DMS53 (cell line): ENCODE data around the gene MX2.
A peak's percentile ranks its signal among the peaks of the same experiment; 100 is the strongest.
"Not testable (repeated sequence)": the region's sequence is repeated elsewhere in the genome, so short reads cannot be mapped to it uniquely, and the experiment has no call there.

Experiments used
- DNase-seq: peaks from one replicate; lab custom pipeline; 2025; lab: John Stamatoyannopoulos, UW

The MX2 gene

GRCh38 chr21:41338455-41338854 is 23.4 kb upstream of the MX2 start:
- no peak for DNase-seq

GRCh38 chr21:41342035-41342434 is 19.8 kb upstream of the MX2 start:
- DNase-seq = no peak

DNA sequence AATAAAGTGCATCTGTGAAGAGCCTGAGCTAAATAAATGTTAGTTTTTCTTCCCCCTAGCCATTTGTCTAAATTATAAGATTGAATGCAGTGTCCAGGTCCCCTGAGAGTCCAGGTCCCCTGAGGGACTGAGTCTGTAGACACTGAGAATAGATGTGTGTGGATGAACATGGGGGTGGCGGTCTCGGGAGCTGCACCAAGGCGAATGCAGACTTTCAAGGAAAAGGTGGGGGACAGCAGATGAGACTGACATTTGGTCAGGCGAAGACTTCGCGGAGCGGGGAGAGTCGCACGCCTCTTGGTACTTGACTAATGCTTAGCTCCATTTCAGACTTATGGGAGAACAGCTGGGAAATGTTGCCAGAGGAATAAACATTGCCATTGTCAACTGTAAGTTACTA is 17.7 kb upstream of the MX2 start:
- no peak for DNase-seq

DNA sequence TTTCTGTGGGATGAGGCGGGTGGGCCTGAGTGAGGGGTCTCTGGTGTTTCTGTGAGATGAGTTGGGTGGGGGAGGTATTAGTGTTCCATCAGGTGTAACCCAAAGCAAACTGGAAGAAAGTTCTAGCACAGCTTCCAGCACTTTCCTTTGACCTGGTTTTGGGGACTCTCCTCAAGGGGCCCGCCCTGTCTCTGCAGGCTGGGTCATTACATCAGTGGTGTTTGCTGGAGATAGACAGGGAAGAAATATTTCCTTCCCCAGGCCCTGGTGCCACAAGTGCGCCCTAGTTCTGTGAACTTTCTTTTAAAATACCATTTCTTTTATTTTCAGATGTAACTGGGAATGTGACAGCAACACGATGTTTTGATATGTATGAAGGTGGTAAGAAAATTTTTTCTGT is 16.5 kb upstream of the MX2 start:
- no peak for DNase-seq

GRCh38 chr21:41345934-41346685 is 15.7 kb upstream of the MX2 start:
- no peak for DNase-seq

- no peak for DNase-seq
Observed at GRCh38 chr21:41346758-41347157, 15.1 kb upstream of the MX2 start.

DNA sequence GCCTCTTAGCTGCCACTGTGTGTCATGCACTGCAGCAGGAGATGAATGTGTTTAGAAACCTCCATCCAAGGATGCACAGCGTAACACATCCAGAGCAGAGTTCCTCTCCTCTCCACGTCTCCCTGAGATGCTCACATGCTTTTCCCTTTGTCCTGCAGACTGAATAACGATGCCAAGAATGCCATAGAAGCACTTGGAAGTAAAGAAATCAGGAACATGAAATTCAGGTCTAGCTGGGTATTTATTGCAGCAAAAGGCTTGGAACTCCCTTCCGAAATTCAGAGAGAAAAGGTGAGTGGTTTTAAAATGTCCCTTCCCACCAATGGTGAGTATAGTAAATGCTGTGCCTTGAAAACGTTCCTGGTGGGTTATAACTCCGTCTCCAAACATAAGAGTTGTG is 13.4 kb upstream of the MX2 start:
- no peak for DNase-seq

DNA sequence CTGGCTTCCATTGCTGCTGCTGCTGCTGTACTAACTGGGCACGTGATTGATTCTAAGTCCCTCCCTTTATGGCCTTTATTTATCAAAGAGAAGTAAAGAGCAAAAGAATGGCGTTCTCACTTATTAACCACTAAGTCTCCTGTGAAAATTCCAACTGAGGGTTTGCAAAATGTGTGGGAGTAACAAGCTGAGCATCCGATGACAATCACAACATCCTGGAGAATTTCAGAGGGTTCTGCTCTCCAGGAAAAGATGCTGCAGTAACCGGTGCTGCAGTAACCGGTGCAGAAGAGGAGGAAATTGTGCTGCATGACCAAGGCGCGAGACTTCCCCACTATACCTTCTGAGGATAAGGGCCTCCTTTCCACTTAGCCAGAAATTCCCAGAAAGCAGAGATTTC is 12.7 kb upstream of the MX2 start:
- no peak for DNase-seq

GRCh38 chr21:41349619-41350390 is 12.0 kb upstream of the MX2 start:
- no peak for DNase-seq

DNA sequence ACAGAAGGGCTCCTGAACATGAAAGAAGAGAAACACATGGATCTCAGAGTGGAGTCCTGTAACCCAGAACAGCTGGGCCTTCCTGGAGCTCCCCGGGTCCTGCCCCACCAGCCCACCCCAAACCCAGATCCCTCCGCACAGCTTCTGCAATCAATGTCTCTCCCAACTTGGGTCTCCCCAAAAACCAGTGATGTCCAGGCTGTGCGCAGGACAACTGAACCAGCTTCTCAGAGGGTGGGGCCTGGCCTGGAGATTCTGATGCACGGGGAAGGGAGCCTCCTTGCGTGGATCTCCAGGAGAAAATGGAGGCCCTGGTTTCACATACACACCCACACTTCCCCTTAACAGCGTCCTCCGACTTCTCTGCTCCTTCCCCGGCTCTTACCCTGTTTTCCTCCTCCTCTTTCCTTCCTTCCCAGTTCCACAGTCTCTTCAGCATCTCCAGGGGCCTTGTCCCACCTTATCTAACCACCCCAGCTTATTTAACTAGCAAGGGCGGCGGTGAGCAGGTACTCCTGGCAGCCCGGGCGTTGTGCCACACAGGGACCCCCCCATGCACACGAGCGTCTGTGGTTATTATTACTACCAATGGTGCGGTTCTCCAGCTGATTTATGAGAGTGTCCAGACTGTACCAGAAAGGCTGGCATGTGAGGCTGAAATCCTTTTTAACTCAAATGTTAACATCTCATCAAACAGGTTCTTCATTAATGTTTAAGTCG is 11.2 kb upstream of the MX2 start:
- no peak for DNase-seq

DNA sequence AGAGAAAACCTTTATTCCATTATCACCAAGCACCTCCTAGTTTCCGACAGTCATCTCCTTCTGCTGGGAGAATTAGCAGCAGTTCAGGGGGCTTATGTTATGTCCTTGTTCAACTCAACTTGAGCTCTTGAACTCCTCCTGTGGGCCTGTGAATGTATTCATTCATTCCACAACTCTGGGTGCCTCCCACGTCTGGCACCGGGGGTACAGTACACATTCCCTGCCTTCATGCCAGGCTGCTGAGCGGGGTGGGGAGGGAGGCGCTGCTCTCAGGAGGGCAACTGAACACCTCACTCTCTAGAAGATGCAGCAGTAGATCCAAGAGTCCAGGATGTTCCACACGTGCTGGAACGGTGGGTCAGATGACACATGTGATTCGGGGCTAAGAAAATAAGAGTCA is 4.3 kb upstream of the MX2 start:
- no peak for DNase-seq

- DNase-seq = no peak
Observed at GRCh38 chr21:41358193-41359166, 3.3 kb upstream of the MX2 start.

- no peak for DNase-seq
Observed at GRCh38 chr21:41359286-41359685, 2.5 kb upstream of the MX2 start.

DNA sequence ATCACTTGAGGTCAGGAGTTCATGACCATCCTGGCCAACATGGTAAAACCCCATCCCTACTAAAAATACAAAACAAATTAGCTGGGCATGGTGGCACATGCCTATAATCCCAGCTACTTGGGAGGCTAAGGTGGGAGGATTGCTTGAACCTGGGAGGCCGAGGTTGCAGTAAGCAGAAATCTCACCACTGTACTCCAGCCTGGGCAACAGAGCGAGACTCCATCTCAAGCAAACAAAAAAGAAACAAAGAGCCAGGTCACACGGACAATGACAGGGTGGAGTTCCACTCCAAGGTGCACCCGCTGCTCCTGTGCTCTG is 2.1 kb upstream of the MX2 start:
- DNase-seq = not testable (repeated sequence)

DNA sequence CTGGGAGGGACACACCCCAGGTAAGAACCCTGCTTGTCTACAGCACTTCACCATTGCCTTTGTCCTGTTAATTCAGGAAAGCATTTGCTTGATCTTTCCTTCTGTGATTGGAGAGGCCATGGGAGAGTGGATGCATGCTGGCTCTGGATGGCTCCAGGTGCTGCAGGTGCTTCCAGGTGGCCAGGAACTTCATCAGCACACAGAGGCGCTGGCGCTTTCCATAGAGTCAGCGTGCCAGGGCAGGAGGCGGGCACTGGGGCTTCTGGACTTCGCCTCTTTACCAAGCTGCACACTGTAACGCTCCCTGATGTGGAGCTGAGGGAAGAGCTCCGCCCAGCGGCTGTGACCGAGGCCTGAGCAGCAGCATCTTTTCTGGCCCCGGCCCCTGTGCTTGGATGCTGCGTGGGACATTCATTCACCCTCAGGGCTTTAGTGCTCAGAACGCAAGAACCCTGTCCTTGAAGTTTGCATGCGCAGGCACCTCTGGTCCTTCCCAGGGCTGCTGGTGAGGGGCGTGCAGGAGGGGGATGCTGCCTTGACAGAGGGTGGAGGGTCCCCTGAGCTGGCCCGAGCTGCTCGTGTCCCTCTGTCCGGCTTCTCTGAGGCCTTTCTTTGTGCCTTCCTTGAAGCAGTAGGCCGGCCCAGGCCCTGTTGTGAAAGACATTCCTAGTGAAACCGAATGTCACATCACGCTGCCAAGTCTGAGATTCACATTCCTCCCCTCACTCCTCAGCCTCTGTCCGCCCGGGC is 1.6 kb upstream of the MX2 start:
- peak; percentile 92 for DNase-seq

- DNase-seq = peak; percentile 39
Observed at GRCh38 chr21:41361053-41361785, 608 bp upstream of the MX2 start.

GRCh38 chr21:41362605-41363369 is 960 bp downstream of the MX2 start:
- no peak for DNase-seq

DNA sequence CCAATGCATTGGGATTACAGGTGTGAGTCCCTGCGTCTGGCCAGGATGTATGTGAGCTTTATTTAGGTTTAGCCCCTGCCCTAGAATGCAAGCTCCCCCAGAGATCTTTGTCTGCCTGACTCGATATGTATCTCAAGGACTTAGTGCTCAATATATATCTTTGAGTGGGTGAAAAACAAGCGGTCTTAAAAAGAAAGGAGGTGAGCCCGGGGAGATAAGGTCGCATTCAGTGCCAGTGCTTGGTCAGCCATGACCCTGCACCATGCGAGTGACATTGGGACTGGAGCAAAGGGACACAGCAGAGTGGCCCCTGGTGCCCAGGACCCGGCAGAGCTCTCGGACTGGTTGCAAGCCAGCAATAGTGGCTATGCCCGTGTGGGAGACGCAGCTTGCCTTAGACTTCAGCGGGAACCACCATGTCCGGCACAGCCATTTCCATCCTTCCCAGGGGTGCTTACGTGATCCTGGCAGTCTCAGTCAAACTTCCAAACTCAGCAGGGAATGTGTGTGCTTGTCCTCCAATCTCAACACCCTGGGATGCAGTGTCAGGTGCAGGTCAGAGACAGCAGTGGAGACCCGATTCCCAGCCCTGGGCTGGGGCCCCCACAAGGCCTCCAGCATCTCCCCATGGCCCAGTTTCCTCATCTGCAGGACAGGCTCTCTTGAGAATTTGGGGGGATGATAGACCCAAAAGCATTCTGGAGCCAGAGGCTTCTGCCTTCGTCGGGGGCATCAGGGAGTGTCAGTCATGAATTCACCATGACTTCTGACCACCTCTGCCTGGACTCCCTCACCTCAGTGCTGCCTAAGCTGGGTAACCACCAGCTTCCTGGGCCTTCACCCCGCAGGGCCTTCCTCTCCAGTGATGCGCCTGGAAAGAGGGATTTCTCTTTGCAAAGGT is 1.8 kb downstream of the MX2 start:
- DNase-seq = no peak

- DNase-seq = no peak
Observed at GRCh38 chr21:41364308-41364707, 2.5 kb downstream of the MX2 start.
